SH-SY5Y (cell line): Measurements from ENCODE around the gene PTRH1.
A peak's percentile ranks its signal among the peaks of the same experiment; 100 is the strongest.

Experiments
- GATA2 ChIP-seq: IDR thresholded peaks from 2 replicates; pipeline ENCODE4 v1.6.1; 2011; ENCODE audit warnings: mild to moderate bottlenecking, low read depth, low read length
- GATA3 ChIP-seq: IDR thresholded peaks from 2 replicates; pipeline ENCODE4 v1.6.1; 2011; ENCODE audit warnings: low read depth, mild to moderate bottlenecking, low read length, moderate library complexity

PTRH1 gene

GRCh38 chr9:127715470-127716337 is at the start of gene PTRH1, which contains the start of gene TTC16:
PTRH1 (minus strand) TSS chr9:127715663; CDS start chr9:127715639, 24 bp downstream.
TTC16 (plus strand) TSS chr9:127716079; CDS start chr9:127716146, 67 bp downstream.
- no peak for TF ChIP-seq GATA3
- no peak for TF ChIP-seq GATA2

GRCh38 chr9:127763918-127764384 is 48.5 kb upstream of the PTRH1 start:
- TF ChIP-seq GATA2 (no peak), GATA3 (no peak)

- TF ChIP-seq GATA2, result no peak
- no peak for TF ChIP-seq GATA3
Measured at GRCh38 chr9:127762111-127762676, 46.7 kb upstream of the PTRH1 start.

GRCh38 chr9:127761491-127761956 is 46.1 kb upstream of the PTRH1 start:
- TF ChIP-seq GATA2 (peak; percentile 40; the same call in 1 of the 2 replicates), GATA3 (no peak)

- TF ChIP-seq GATA2 (no peak), GATA3 (no peak)
Measured at GRCh38 chr9:127761061-127761460, 45.6 kb upstream of the PTRH1 start.

- TF ChIP-seq GATA3 (no peak), GATA2 (0 out of 2 replicates have a peak, but pooled peaks have one; percentile 15)
Measured at GRCh38 chr9:127758843-127759242, 43.4 kb upstream of the PTRH1 start.

GRCh38 chr9:127756233-127756632 is 40.8 kb upstream of the PTRH1 start:
- TF ChIP-seq GATA3 (no peak), GATA2 (no peak)

- no peak for TF ChIP-seq GATA2
Measured at GRCh38 chr9:127755061-127756060, 39.9 kb upstream of the PTRH1 start.

GRCh38 chr9:127754099-127755060 is 38.9 kb upstream of the PTRH1 start:
- no peak for TF ChIP-seq GATA2
- no peak for TF ChIP-seq GATA3

GRCh38 chr9:127753622-127754021 is 38.2 kb upstream of the PTRH1 start:
- TF ChIP-seq GATA3 (no peak), GATA2 (no peak)

GRCh38 chr9:127753148-127753547 is 37.7 kb upstream of the PTRH1 start:
- no peak for TF ChIP-seq GATA2

GRCh38 chr9:127751269-127752054 is 36.0 kb upstream of the PTRH1 start:
- TF ChIP-seq GATA3 (no peak), GATA2 (no peak)
